Lung (tissue), 12 donors: ENCODE results near the gene MIGA1. TPM values are rescaled to one million over a fixed set of nuclear protein-coding genes. Genes with fewer than 3 reads are reported as not detected.

ENCODE experiments used
- ATAC-seq: fragments of 200-7000 bp; cut with Tn5 transposase; one replicate; pipeline ENCODE4 v1.9.1; 2020; ENCODE audit warnings: moderate number of reproducible peaks; ENCODE audit not compliant: insufficient read depth, low FRiP score
- DNase-seq, 3 donors: peaks; one replicate each; pipeline ENCODE4 v3.0.0-alpha.2; 2013 to 2017
- H3K27ac ChIP-seq, 2 donors: one replicate each; pipeline ENCODE4 v1.5.1; 2013; ENCODE audit warnings: mild to moderate bottlenecking in 2 of 2, moderate library complexity in 2 of 2, control low read depth in 1 of 2, inconsistent platforms in 1 of 2, low read depth in 1 of 2, low read length in 1 of 2
- H3K27me3 ChIP-seq, 3 donors: one replicate each; pipeline ENCODE4 v1.5.1; 2013; ENCODE audit warnings: low read length in 2 of 3; ENCODE audit not compliant: control insufficient read depth in 3 of 3, insufficient read depth in 3 of 3
- H3K36me3 ChIP-seq, 4 donors: one replicate each; pipeline ENCODE4 v1.5.1; 2013; ENCODE audit warnings: low read length in 4 of 4, mild to moderate bottlenecking in 1 of 4, moderate library complexity in 1 of 4; ENCODE audit not compliant: control insufficient read depth in 4 of 4, insufficient read depth in 4 of 4
- H3K4me1 ChIP-seq, 5 donors: one replicate each; pipeline ENCODE4 v1.5.1; 2013; ENCODE audit warnings: low read length in 5 of 5, mild to moderate bottlenecking in 2 of 5, moderate library complexity in 1 of 5; ENCODE audit not compliant: control insufficient read depth in 5 of 5, insufficient read depth in 5 of 5
- H3K4me3 ChIP-seq: one replicate; pipeline ENCODE4 v1.5.1; 2013; ENCODE audit warnings: mild to moderate bottlenecking, control low read depth, moderate library complexity
- H3K9ac ChIP-seq, 2 donors: one replicate each; pipeline ENCODE4 v1.5.1; 2013; ENCODE audit warnings: low read length in 2 of 2, control low read depth in 1 of 2; ENCODE audit not compliant: insufficient read depth in 1 of 2
- H3K9me3 ChIP-seq, 4 donors: one replicate each; pipeline ENCODE4 v1.5.1; 2013; ENCODE audit warnings: low read length in 3 of 4, mild to moderate bottlenecking in 1 of 4, moderate library complexity in 1 of 4; ENCODE audit not compliant: control insufficient read depth in 4 of 4, insufficient read depth in 3 of 4
- CTCF ChIP-seq: IDR thresholded peaks from 2 replicates; pipeline ENCODE4 v1.5.1; 2012; ENCODE audit warnings: mild to moderate bottlenecking; ENCODE audit errors: control extremely low read depth, extremely low read depth
- WGBS, 2 donors: extraction: QIAGEN DNeasy Blood & Tissue Kit; methylation state at CpG; one replicate each; pipeline ENCODE4 v1.1.7; 2013; 5-methylcytosine and 5-hydroxymethylcytosine counted together
- polyA plus RNA-seq, 2 donors: library from polyadenylated mRNA; stranded (reverse); fragments of 200-250 nt; gene quantifications; one replicate each; pipeline ENCODE4 v1.2.1, GENCODE V29; 2013
- total RNA-seq, 2 donors: library from RNA; depleted of rRNA in 1 of 2; stranded (reverse); fragments of >200 nt in 1 of 2; gene quantifications; one replicate each; pipeline ENCODE4 v1.2.1, GENCODE V29; 2014 to 2021
- donor health status: control.
- donor health status: control.
- donor health status: Bipolar disorder and iron deficiency.
- donor health status: healthy.
- donor health status: DM: yes; HTN: yes; CAD: no.

The MIGA1 gene
- total and polyA plus RNA-seq, 4 donors = 2.7 to 28.2 (median 8.5) TPM

DNA sequence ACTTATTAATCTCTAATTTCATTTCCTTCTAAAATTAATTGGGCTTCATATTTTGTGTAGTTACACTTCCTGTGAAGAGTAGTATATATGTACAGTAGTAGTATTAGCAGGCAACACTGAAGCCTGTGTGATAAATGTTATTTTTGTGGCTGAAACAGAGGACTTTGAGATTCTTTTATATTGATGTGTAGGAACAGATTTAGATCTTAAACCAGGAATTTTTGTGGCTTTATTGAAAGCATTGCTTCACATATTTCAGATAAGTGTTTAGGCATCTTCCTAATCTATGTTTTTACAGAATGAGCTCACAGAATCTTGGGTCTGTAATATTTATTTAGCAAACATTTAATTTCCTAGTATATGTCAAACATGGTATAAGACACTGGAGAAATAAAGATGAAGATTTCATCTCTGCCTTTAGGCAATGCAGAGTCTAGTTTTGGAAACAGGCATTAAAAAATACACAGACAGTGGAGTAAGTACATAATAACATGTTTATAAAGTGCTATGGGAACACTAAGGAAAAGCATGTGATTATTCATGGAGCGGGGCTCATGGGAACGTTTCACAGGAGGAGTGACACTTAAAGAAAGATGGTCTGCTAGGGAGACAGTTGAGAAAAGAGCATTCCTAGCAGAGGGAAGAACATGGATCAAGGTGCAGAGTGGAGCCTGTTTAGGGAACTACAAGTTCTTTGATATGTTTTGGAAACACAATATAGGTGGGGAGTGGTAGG, 52.7 kb downstream of the MIGA1 start:
- H3K4me1 ChIP-seq = peaks cover 3 to 65% (median 27%) of the 10 kb centered on the region in 5 donors
- TF ChIP-seq CTCF = no peak
- peak; percentile 22 for ATAC-seq
- no peaks in the 10 kb centered on the region for H3K9me3 ChIP-seq
- peak overlapping the region in 1 of 2 donors; percentile 35 for H3K9ac ChIP-seq
- no peaks in the 10 kb centered on the region for H3K27me3 ChIP-seq
- peak in 2 of 3 donors; percentile 70 to 82 for DNase-seq
- peaks cover 0 to 5% (median 2%) of the 10 kb centered on the region in 4 donors for H3K36me3 ChIP-seq
- peak overlapping the region; percentile 75 to 98 for H3K27ac ChIP-seq
- no peak overlapping the region for H3K4me3 ChIP-seq
- WGBS, 2 donors = 49 to 63% methylated on average over 2 of the region's 2 CpGs

GRCh38 chr1:77832901-77833300, 53.5 kb downstream of the MIGA1 start:
- Histone ChIP-seq H3K9ac (no peak overlapping the region), H3K4me3 (no peak overlapping the region), H3K36me3 (peaks cover 0 to 3% (median 0%) of the 10 kb centered on the region in 4 donors), H3K9me3 (no peaks in the 10 kb centered on the region), H3K27ac (peak overlapping the region in 1 of 2 donors; percentile 98), H3K4me1 (peaks cover 3 to 72% (median 27%) of the 10 kb centered on the region in 5 donors), H3K27me3 (no peaks in the 10 kb centered on the region)
- TF ChIP-seq CTCF = no peak
- peak; percentile 24 to 95 (median 95) for DNase-seq
- peak; percentile 66 for ATAC-seq

- Histone ChIP-seq H3K4me1 (peaks cover 3 to 72% (median 27%) of the 10 kb centered on the region in 5 donors), H3K9me3 (no peaks in the 10 kb centered on the region), H3K27me3 (no peaks in the 10 kb centered on the region), H3K36me3 (peaks cover 0 to 3% (median 0%) of the 10 kb centered on the region in 4 donors), H3K27ac (peak overlapping the region; percentile 68 to 98), H3K9ac (no peak overlapping the region), H3K4me3 (no peak overlapping the region)
- ATAC-seq (no peak), DNase-seq (no peak)
- no peak for TF ChIP-seq CTCF
- 88 to 92% methylated on average over 3 of the region's 3 CpGs for WGBS, 2 donors
Measured at GRCh38 chr1:77833521-77834100, 54.2 kb downstream of the MIGA1 start.
